K562 (cell line): Measurements from ENCODE around the gene LAMTOR5. TPM values are rescaled to one million over a fixed set of nuclear protein-coding genes. Genes with fewer than 3 reads are reported as not detected.
A peak's percentile ranks its signal among the peaks of the same experiment; 100 is the strongest.

ENCODE experiments used
- ADNP ChIP-seq: fragments of 200-800 bp; sonication (Bioruptor generic); IDR thresholded peaks from 2 replicates; pipeline ENCODE4 v1.6.1; 2016; ENCODE audit warnings: missing genetic modification characterization, missing compliant biosample characterization
- BMI1 ChIP-seq: fragments of 150-350 bp; IDR thresholded peaks from 2 replicates; pipeline ENCODE4 v1.6.1; 2014; ENCODE audit warnings: low read length
- BRF1 ChIP-seq: IDR thresholded peaks from 3 replicates; pipeline ENCODE4 v1.6.1; 2011; ENCODE audit warnings: borderline replicate concordance, mild to moderate bottlenecking; ENCODE audit not compliant: insufficient read length; ENCODE audit errors: extremely low read depth
- C11orf30 ChIP-seq: fragments of 450-650 bp; IDR thresholded peaks from 2 replicates; pipeline ENCODE4 v1.6.1; 2016; ENCODE audit warnings: low read depth, mild to moderate bottlenecking
- EHMT2 ChIP-seq: fragments of 450-650 bp; IDR thresholded peaks from 2 replicates; pipeline ENCODE4 v1.6.1; 2018; ENCODE audit warnings: antibody characterized with exemption
- GABPB1 ChIP-seq: sonication (generic); formaldehyde crosslinking; IDR thresholded peaks from 2 replicates; pipeline ENCODE4 v1.8.0; 2022; ENCODE audit warnings: mild to moderate bottlenecking, missing genetic modification reagents
- GTF2F1 ChIP-seq: IDR thresholded peaks from 2 replicates; pipeline ENCODE4 v1.6.1; 2011; ENCODE audit warnings: low read depth, low read length, improper control_type of control experiment
- HLTF ChIP-seq: fragments of 450-650 bp; IDR thresholded peaks from 2 replicates; pipeline ENCODE4 v1.6.1; 2016
- KDM4B ChIP-seq, 2 experiments: fragments of 450-650 bp in 1 of 2; sonication (generic) in 1 of 2; IDR thresholded peaks; 2 replicates each; pipeline ENCODE4 v1.6.1; 2016 to 2017; ENCODE audit warnings: borderline replicate concordance in 2 of 2, antibody characterized with exemption in 1 of 2, low read depth in 1 of 2, mild to moderate bottlenecking in 1 of 2
- NFXL1 ChIP-seq: fragments of 450-650 bp; formaldehyde crosslinking; IDR thresholded peaks from 2 replicates; pipeline ENCODE4 v1.4.0; 2021; ENCODE audit warnings: mild to moderate bottlenecking
- NR3C1 ChIP-seq: sonication (generic); formaldehyde crosslinking; IDR thresholded peaks from 2 replicates; pipeline ENCODE4 v1.8.1; 2022; ENCODE audit warnings: missing genetic modification reagents
- PCBP2 ChIP-seq: fragments of 200-400 bp; formaldehyde crosslinking; IDR thresholded peaks from 2 replicates; pipeline ENCODE4 v1.6.1; 2018; ENCODE audit warnings: low read length, low read depth, mild to moderate bottlenecking, moderate library complexity; ENCODE audit not compliant: poor library complexity, severe bottlenecking
- RB1 ChIP-seq: fragments of 450-650 bp; IDR thresholded peaks from 2 replicates; pipeline ENCODE4 v1.6.1; 2017; ENCODE audit warnings: low read depth, mild to moderate bottlenecking
- RFX5 ChIP-seq: IDR thresholded peaks from 2 replicates; pipeline ENCODE4 v1.6.1; 2011; ENCODE audit warnings: low read depth, mild to moderate bottlenecking, improper control_type of control experiment, low read length
- TFAM ChIP-seq: fragments of 250-450 bp; sonication (Bioruptor Pico); conservative IDR thresholded peaks from 2 replicates; pipeline ENCODE4 v1.5.0; 2021; ENCODE audit warnings: mild to moderate bottlenecking, moderate library complexity
- ZNF24 ChIP-seq: fragments of 450-650 bp; IDR thresholded peaks from 2 replicates; pipeline ENCODE4 v1.6.1; 2016
- ZNF274 ChIP-seq: IDR thresholded peaks from 2 replicates; pipeline ENCODE4 v1.6.1; 2011; ENCODE audit warnings: low read depth, mild to moderate bottlenecking, low read length, moderate library complexity, borderline replicate concordance
- ZNF717 ChIP-seq: fragments of 250-450 bp; sonication (Bioruptor Pico); IDR thresholded peaks from 2 replicates; pipeline ENCODE4 v1.5.0; 2021
- polyA plus RNA-seq, 8 experiments: library from polyadenylated mRNA; depleted of rRNA in 4 of 8; stranded (reverse) in 5 of 8; unstranded in 3 of 8; fragments of >200 nt; fragmentation: Nextera tagmentation in 2 of 8; fragmentation: Illumina TruSeq in 1 of 8; extraction: Ambion mirVana in 2 of 8; extraction: Trizol in 1 of 8; gene quantifications; 2 replicates each; pipeline versions ENCODE4 v1.2.1 to v1.2.3, GENCODE V29; 2011 to 2014; ENCODE audit warnings: inconsistent platforms in 1 of 8, missing spikeins in 1 of 8
- total RNA-seq, 7 experiments: library from RNA; depleted of rRNA in 6 of 7; stranded (reverse); fragments of >200 nt in 6 of 7; fragmentation: Illumina TruSeq in 2 of 7; extraction: Trizol in 2 of 7; gene quantifications; 2 replicates each; pipeline versions ENCODE4 v1.2.1 to v1.2.3, GENCODE V29; 2011 to 2021; ENCODE audit warnings: low replicate concordance in 1 of 7
- TF ChIP-seq, protein P1 (sequence below): fragments of 250-450 bp; sonication (Bioruptor Pico); IDR thresholded peaks from 2 replicates; pipeline ENCODE4 v1.5.0; 2021
- TF ChIP-seq, protein P2 (sequence below): fragments of 450-650 bp; IDR thresholded peaks from 2 replicates; pipeline ENCODE4 v1.6.1; 2018; ENCODE audit not compliant: partially characterized antibody
- TF ChIP-seq, protein P3 (sequence below): fragments of 450-650 bp; IDR thresholded peaks from 2 replicates; pipeline ENCODE4 v1.6.1; 2017; ENCODE audit warnings: mild to moderate bottlenecking, moderate library complexity
- TF ChIP-seq, protein P4 (sequence below), 2 experiments: fragments of 450-650 bp in 1 of 2; sonication (generic) in 1 of 2; formaldehyde crosslinking; conservative IDR thresholded peaks; 2 replicates each; pipeline versions ENCODE4 v1.4.0 to v1.8.1; 2020 to 2022; ENCODE audit warnings: mild to moderate bottlenecking in 1 of 2, missing genetic modification reagents in 1 of 2

The LAMTOR5 gene
- total and polyA plus RNA-seq, 9 of the 15 experiments (the other 6 are each of a cell fraction or from before 2014, with no cell fraction given), result 118 to 712 (median 241) TPM

DNA sequence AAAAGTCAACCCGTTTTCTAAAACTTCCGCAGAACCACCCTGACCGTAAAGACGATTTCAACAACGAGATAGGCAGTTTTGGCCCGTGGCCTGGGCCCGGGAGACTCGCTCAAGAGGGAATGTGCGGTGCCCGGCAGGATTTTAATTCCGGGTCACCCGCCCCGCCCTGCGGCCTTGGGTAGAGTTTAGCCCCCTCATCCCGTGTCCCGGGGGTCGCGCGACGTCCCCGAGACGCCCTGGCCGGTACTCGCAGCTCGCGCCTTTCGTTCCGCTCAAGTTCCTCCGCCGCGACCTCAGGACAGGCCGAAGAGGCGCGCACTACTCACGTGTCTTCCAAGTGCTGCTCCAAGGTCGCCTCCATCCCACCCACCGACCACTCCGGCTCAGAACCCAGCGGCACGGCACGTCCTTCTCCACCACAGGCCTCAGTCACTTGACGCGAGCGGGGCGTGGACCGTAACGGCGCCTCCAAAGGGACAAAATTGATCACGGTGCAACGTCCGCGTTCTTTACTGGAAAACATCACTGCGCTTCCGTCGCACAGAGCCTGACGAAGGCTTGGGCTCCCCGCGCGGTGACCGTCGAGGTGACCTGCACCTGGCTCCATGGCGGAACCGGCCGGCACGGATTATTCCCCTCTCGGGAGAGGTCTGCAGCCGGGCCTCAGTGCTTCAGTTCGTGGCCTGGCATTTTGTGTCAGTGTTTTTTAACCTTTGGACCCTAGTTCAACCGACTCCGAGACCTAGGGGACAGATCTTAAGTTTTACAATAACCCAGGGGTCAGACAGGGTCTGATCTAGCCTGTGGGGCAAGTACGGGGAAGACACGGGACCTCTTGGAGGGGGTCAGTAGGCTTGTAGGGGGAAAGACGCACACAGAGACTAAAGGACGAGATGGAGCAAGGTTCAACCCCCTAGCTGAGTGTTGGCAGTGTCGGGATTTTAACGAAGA is at the start of gene LAMTOR5 (continued):
- TF ChIP-seq ZNF717 (CRISPR knock-in tag), result no peak
- peak in 1 of 2 experiments; percentile 92; a peak in 2 of 4 replicates for TF ChIP-seq KDM4B (IDR thresholded peaks at IDR 0.05; ENCODE audit: borderline replicate concordance in 2 of 2, low read depth in 1 of 2)
- TF ChIP-seq NR3C1 (CRISPR knock-in tag), result no peak; the same call in 1 of the 2 replicates
- no peak for TF ChIP-seq BRF1
- TF ChIP-seq, protein P1, sequence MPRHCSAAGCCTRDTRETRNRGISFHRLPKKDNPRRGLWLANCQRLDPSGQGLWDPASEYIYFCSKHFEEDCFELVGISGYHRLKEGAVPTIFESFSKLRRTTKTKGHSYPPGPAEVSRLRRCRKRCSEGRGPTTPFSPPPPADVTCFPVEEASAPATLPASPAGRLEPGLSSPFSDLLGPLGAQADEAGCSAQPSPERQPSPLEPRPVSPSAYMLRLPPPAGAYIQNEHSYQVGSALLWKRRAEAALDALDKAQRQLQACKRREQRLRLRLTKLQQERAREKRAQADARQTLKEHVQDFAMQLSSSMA (CRISPR knock-in tag), result peak; percentile 59; the same call in 1 of the 2 replicates
- TF ChIP-seq TFAM (CRISPR knock-in tag), result no peak
- peak; percentile 77 for TF ChIP-seq ZNF24
- no peak for TF ChIP-seq ADNP (tag)
- TF ChIP-seq GTF2F1, result no peak
- peak; percentile 97 for TF ChIP-seq GABPB1
- 0 out of 2 replicates have a peak, but pooled peaks have one; percentile 32 for TF ChIP-seq NFXL1 (CRISPR knock-in tag)
- peak; percentile 98 for TF ChIP-seq C11orf30
- TF ChIP-seq BMI1, result no peak
- no peak for TF ChIP-seq PCBP2
- peak; percentile 64 for TF ChIP-seq RB1
- no peak; the same call in 1 of the 2 replicates for TF ChIP-seq EHMT2
- TF ChIP-seq, protein P2, sequence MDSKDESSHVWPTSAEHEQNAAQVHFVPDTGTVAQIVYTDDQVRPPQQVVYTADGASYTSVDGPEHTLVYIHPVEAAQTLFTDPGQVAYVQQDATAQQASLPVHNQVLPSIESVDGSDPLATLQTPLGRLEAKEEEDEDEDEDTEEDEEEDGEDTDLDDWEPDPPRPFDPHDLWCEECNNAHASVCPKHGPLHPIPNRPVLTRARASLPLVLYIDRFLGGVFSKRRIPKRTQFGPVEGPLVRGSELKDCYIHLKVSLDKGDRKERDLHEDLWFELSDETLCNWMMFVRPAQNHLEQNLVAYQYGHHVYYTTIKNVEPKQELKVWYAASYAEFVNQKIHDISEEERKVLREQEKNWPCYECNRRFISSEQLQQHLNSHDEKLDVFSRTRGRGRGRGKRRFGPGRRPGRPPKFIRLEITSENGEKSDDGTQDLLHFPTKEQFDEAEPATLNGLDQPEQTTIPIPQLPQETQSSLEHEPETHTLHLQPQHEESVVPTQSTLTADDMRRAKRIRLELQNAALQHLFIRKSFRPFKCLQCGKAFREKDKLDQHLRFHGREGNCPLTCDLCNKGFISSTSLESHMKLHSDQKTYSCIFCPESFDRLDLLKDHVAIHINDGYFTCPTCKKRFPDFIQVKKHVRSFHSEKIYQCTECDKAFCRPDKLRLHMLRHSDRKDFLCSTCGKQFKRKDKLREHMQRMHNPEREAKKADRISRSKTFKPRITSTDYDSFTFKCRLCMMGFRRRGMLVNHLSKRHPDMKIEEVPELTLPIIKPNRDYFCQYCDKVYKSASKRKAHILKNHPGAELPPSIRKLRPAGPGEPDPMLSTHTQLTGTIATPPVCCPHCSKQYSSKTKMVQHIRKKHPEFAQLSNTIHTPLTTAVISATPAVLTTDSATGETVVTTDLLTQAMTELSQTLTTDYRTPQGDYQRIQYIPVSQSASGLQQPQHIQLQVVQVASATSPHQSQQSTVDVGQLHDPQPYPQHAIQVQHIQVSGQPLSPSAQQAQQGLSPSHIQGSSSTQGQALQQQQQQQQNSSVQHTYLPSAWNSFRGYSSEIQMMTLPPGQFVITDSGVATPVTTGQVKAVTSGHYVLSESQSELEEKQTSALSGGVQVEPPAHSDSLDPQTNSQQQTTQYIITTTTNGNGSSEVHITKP, result peak; percentile 56
- TF ChIP-seq HLTF, result peak; percentile 4; the same call in 1 of the 2 replicates
- TF ChIP-seq ZNF274, result no peak
- TF ChIP-seq, protein P3, sequence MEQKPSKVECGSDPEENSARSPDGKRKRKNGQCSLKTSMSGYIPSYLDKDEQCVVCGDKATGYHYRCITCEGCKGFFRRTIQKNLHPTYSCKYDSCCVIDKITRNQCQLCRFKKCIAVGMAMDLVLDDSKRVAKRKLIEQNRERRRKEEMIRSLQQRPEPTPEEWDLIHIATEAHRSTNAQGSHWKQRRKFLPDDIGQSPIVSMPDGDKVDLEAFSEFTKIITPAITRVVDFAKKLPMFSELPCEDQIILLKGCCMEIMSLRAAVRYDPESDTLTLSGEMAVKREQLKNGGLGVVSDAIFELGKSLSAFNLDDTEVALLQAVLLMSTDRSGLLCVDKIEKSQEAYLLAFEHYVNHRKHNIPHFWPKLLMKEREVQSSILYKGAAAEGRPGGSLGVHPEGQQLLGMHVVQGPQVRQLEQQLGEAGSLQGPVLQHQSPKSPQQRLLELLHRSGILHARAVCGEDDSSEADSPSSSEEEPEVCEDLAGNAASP, result no peak
- TF ChIP-seq, protein P4, sequence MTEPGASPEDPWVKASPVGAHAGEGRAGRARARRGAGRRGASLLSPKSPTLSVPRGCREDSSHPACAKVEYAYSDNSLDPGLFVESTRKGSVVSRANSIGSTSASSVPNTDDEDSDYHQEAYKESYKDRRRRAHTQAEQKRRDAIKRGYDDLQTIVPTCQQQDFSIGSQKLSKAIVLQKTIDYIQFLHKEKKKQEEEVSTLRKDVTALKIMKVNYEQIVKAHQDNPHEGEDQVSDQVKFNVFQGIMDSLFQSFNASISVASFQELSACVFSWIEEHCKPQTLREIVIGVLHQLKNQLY (CRISPR knock-in tag; conservative IDR thresholded peaks at IDR 0.05), result peak in 1 of 2 experiments; percentile 48; a peak in 2 of 4 replicates
- no peak for TF ChIP-seq RFX5
